ENCODE results near the gene CLEC20A.

Gene CLEC20A

GRCh38 chr1:178496410-178497135, at the start of gene CLEC20A:
Gene CLEC20A (minus strand): TSS chr1:178496964. CDS start chr1:178496939, 25 bp downstream.
- DNase-seq = no peak

- DNase-seq = no peak
Measured at GRCh38 chr1:178544531-178544930, 47.8 kb upstream of the CLEC20A start.

GRCh38 chr1:178543290-178543607, 46.5 kb upstream of the CLEC20A start:
- DNase-seq = peak in 1 of 2 donors; percentile 18

GRCh38 chr1:178542554-178543289, 46.0 kb upstream of the CLEC20A start:
- peak; percentile 86 to 87 for DNase-seq

- DNase-seq = peak; percentile 4 to 26
Measured at GRCh38 chr1:178541829-178542553, 45.2 kb upstream of the CLEC20A start.

- no peak for DNase-seq
Measured at GRCh38 chr1:178541379-178541778, 44.6 kb upstream of the CLEC20A start.

- DNase-seq = no peak
Measured at GRCh38 chr1:178540646-178541045, 43.9 kb upstream of the CLEC20A start.

GRCh38 chr1:178540204-178540603, 43.4 kb upstream of the CLEC20A start:
- DNase-seq = no peak

- DNase-seq = no peak
Measured at GRCh38 chr1:178539291-178539690, 42.5 kb upstream of the CLEC20A start.

GRCh38 chr1:178538192-178538916, 41.6 kb upstream of the CLEC20A start:
- DNase-seq = no peak

- DNase-seq = no peak
Measured at GRCh38 chr1:178537382-178538090, 40.8 kb upstream of the CLEC20A start.

GRCh38 chr1:178536844-178537371, 40.1 kb upstream of the CLEC20A start:
- DNase-seq = no peak

- DNase-seq = no peak
Measured at GRCh38 chr1:178536329-178536728, 39.6 kb upstream of the CLEC20A start.

- DNase-seq = no peak
Measured at GRCh38 chr1:178534137-178534868, 37.5 kb upstream of the CLEC20A start.

- DNase-seq = no peak
Measured at GRCh38 chr1:178533121-178533946, 36.6 kb upstream of the CLEC20A start.

- peak; percentile 68 to 70 for DNase-seq
Measured at GRCh38 chr1:178532392-178532791, 35.6 kb upstream of the CLEC20A start.

GRCh38 chr1:178531887-178532286, 35.1 kb upstream of the CLEC20A start:
- DNase-seq = no peak

GRCh38 chr1:178530502-178530901, 33.7 kb upstream of the CLEC20A start:
- no peak for DNase-seq

GRCh38 chr1:178530037-178530402, 33.3 kb upstream of the CLEC20A start:
- no peak for DNase-seq

GRCh38 chr1:178529364-178530036, 32.7 kb upstream of the CLEC20A start:
- DNase-seq = no peak
